Mucosa of stomach (tissue), 1 donor: Measurements from ENCODE around the gene RPL3.
"Not testable (repeated sequence)": the region's sequence is repeated elsewhere in the genome, so short reads cannot be mapped to it uniquely, and the experiment has no call there.

ENCODE experiments used
- H3K27me3 ChIP-seq: one replicate; pipeline ENCODE4 v1.7.0; 2013; ENCODE audit warnings: mild to moderate bottlenecking, low read length; ENCODE audit not compliant: control insufficient read depth, insufficient read depth
- H3K36me3 ChIP-seq: one replicate; pipeline ENCODE4 v1.7.0; 2013; ENCODE audit warnings: low read length; ENCODE audit not compliant: control insufficient read depth, insufficient read depth
- H3K4me1 ChIP-seq: one replicate; pipeline ENCODE4 v1.7.0; 2013; ENCODE audit warnings: mild to moderate bottlenecking, low read length; ENCODE audit not compliant: control insufficient read depth, insufficient read depth
- H3K4me3 ChIP-seq: one replicate; pipeline ENCODE4 v1.7.0; 2013; ENCODE audit warnings: low read length
- H3K9ac ChIP-seq: one replicate; pipeline ENCODE4 v1.7.0; 2013; ENCODE audit warnings: mild to moderate bottlenecking, low read length, moderate library complexity
- H3K9me3 ChIP-seq: one replicate; pipeline ENCODE4 v1.7.0; 2013; ENCODE audit warnings: mild to moderate bottlenecking, low read length, moderate library complexity; ENCODE audit not compliant: control insufficient read depth
- donor health status: Pancreatic carcinoma.

The RPL3 gene

GRCh38 chr22:39327995-39328754 is 8.8 kb upstream of the RPL3 start:
- peaks cover 5% of the 10 kb centered on the region for H3K4me1 ChIP-seq
- H3K9ac ChIP-seq = no peak overlapping the region
- H3K27me3 ChIP-seq = no peaks in the 10 kb centered on the region
- H3K9me3 ChIP-seq = no peaks in the 10 kb centered on the region
- H3K36me3 ChIP-seq = no peaks in the 10 kb centered on the region
- no peak overlapping the region for H3K4me3 ChIP-seq

GRCh38 chr22:39325392-39325932 is 6.0 kb upstream of the RPL3 start:
- Histone ChIP-seq H3K4me3 (no peak overlapping the region), H3K9ac (no peak overlapping the region), H3K27me3 (no peaks in the 10 kb centered on the region)

GRCh38 chr22:39320616-39321029 is 1.2 kb upstream of the RPL3 start:
- H3K4me3 ChIP-seq, H3K36me3 ChIP-seq, H3K9ac ChIP-seq, H3K9me3 ChIP-seq, H3K27me3 ChIP-seq: not testable (repeated sequence)
- peaks cover 31% of the 10 kb centered on the region for H3K4me1 ChIP-seq

More at GRCh38 chr22:39325392-39325932, 6.0 kb upstream of the RPL3 start:
- no peaks in the 10 kb centered on the region for H3K36me3 ChIP-seq
- H3K4me1 ChIP-seq = no peaks in the 10 kb centered on the region
- no peaks in the 10 kb centered on the region for H3K9me3 ChIP-seq

GRCh38 chr22:39318507-39319283 is 728 bp downstream of the RPL3 start:
- Histone ChIP-seq H3K4me3 (peak overlapping the region; percentile 81), H3K36me3 (peaks cover 27% of the 10 kb centered on the region), H3K27me3 (no peaks in the 10 kb centered on the region), H3K4me1 (peaks cover 42% of the 10 kb centered on the region), H3K9me3 (no peaks in the 10 kb centered on the region), H3K9ac (peak overlapping the region; percentile 99)

- Histone ChIP-seq H3K9me3 (no peaks in the 10 kb centered on the region), H3K4me3 (peak overlapping the region; percentile 81), H3K4me1 (peaks cover 42% of the 10 kb centered on the region), H3K9ac (peak overlapping the region; percentile 99), H3K36me3 (peaks cover 34% of the 10 kb centered on the region), H3K27me3 (no peaks in the 10 kb centered on the region)
Measured at GRCh38 chr22:39317775-39318506, 1.5 kb downstream of the RPL3 start.

GRCh38 chr22:39317084-39317774 is 2.2 kb downstream of the RPL3 start:
- Histone ChIP-seq H3K27me3 (no peaks in the 10 kb centered on the region), H3K36me3 (peaks cover 38% of the 10 kb centered on the region), H3K9ac (peak overlapping the region; percentile 99), H3K9me3 (no peaks in the 10 kb centered on the region), H3K4me3 (no peak overlapping the region), H3K4me1 (peaks cover 42% of the 10 kb centered on the region)

GRCh38 chr22:39316440-39317083 is 2.9 kb downstream of the RPL3 start:
- Histone ChIP-seq H3K9ac (peak overlapping the region; percentile 99), H3K9me3 (no peaks in the 10 kb centered on the region), H3K27me3 (no peaks in the 10 kb centered on the region), H3K4me1 (peaks cover 42% of the 10 kb centered on the region), H3K4me3 (no peak overlapping the region), H3K36me3 (peaks cover 45% of the 10 kb centered on the region)

GRCh38 chr22:39315389-39315788 is 4.0 kb downstream of the RPL3 start:
- Histone ChIP-seq H3K4me3 (no peak overlapping the region), H3K36me3 (peaks cover 45% of the 10 kb centered on the region), H3K9me3 (no peaks in the 10 kb centered on the region), H3K4me1 (peaks cover 42% of the 10 kb centered on the region), H3K9ac (peak overlapping the region; percentile 33), H3K27me3 (no peaks in the 10 kb centered on the region)

- H3K4me1 ChIP-seq = peaks cover 45% of the 10 kb centered on the region
Measured at GRCh38 chr22:39314251-39314971, 5.0 kb downstream of the RPL3 start.

GRCh38 chr22:39313258-39314001 is 6.0 kb downstream of the RPL3 start:
- Histone ChIP-seq H3K27me3 (no peaks in the 10 kb centered on the region), H3K9me3 (no peaks in the 10 kb centered on the region), H3K4me1 (peaks cover 52% of the 10 kb centered on the region), H3K36me3 (peaks cover 45% of the 10 kb centered on the region), H3K4me3 (no peak overlapping the region), H3K9ac (no peak overlapping the region)

More at GRCh38 chr22:39314251-39314971, 5.0 kb downstream of the RPL3 start:
- Histone ChIP-seq H3K27me3 (no peaks in the 10 kb centered on the region), H3K9ac (no peak overlapping the region), H3K9me3 (no peaks in the 10 kb centered on the region), H3K4me3 (no peak overlapping the region), H3K36me3 (peaks cover 45% of the 10 kb centered on the region)
